Glomerular visceral epithelial cell (primary cell): ENCODE results near the gene CACNG8.
A peak's percentile ranks its signal among the peaks of the same experiment; 100 is the strongest.
"Not testable (repeated sequence)": the region's sequence is repeated elsewhere in the genome, so short reads cannot be mapped to it uniquely, and the experiment has no call there.

Source experiments
- DNase-seq: peaks from one replicate; pipeline ENCODE4 v3.0.0-alpha.2; 2016; ENCODE audit errors: extremely low spot score

Gene CACNG8

GRCh38 chr19:54035215-54036178 is 72.8 kb downstream of the CACNG8 start:
- peak; percentile 68 for DNase-seq

- not testable (repeated sequence) for DNase-seq
These were observed 73.8 kb downstream of the CACNG8 start for GRCh38 chr19:54036542-54036941.
